Suppressor macrophage treated with lipopolysaccharide for 4 hours (primary cell): ENCODE data around the gene SUCLG2.
"Not testable (repeated sequence)": the region's sequence is repeated elsewhere in the genome, so short reads cannot be mapped to it uniquely, and the experiment has no call there.

Experiments
- DNase-seq: peaks from one replicate; pipeline ENCODE4 v3.0.0-alpha.2; 2020

SUCLG2 gene

DNA sequence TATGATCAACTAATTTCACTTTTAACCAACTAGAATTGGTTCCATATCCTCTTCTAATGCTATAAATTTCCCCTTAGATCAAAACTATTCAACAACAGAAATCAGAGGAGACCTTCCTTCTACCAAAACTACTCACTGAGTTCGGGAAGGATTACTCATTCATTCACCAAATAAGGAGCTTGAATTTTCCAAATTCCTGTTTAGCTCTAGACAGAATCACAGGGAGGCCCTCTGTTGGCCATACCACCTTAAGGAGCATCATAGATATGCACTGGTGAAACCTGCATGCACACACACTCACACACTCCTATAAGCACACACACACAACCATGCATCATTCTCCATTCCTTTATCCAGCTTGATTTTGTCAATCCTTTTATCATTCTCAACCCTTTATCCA lies 49.0 kb downstream of the SUCLG2 start:
- no peak for DNase-seq

DNA sequence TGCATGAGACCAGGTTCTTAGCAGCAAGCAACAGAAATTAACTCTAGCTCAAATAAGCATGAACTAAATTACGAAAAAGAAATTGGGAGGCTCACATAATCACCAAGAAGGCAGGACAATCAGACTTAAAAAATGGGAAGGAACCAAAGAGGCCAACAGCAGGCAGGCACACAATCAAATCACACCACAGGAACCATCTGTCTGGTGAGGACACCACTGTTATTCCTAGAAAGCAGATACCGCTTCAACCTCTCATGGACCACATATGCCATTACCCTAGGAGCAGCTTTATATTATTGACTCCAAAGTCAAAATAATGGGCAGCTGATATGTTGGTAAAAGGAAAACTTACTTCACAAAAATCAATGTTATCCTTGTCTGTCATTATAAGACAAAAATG lies 51.6 kb downstream of the SUCLG2 start:
- DNase-seq: no peak

- DNase-seq: no peak
Observed at GRCh38 chr3:67601919-67602608, 52.3 kb downstream of the SUCLG2 start.

- no peak for DNase-seq
Observed at GRCh38 chr3:67601385-67601784, 53.0 kb downstream of the SUCLG2 start.

- DNase-seq: no peak
Observed at GRCh38 chr3:67599821-67600220, 54.6 kb downstream of the SUCLG2 start.

GRCh38 chr3:67598814-67599556 lies 55.4 kb downstream of the SUCLG2 start:
- no peak for DNase-seq

DNA sequence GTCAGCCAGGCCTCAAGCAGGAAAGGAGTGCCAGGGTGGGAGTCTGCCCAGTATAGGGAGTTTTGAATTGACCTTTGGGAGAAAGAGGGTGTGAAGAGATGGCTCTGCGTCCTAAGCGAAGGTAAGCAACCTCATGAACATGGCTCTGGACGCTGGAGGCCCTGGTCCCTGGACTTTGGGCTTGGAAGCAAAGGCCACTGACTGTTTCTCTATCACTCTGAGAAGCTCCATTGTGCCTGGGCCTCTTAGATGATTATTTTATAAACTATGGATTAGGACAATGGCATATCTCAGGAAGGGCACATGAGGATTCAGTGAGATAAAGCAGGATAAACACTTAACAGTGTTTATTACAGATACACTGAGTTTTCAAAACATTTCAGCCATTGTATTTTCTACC lies 59.0 kb downstream of the SUCLG2 start:
- DNase-seq: no peak

DNA sequence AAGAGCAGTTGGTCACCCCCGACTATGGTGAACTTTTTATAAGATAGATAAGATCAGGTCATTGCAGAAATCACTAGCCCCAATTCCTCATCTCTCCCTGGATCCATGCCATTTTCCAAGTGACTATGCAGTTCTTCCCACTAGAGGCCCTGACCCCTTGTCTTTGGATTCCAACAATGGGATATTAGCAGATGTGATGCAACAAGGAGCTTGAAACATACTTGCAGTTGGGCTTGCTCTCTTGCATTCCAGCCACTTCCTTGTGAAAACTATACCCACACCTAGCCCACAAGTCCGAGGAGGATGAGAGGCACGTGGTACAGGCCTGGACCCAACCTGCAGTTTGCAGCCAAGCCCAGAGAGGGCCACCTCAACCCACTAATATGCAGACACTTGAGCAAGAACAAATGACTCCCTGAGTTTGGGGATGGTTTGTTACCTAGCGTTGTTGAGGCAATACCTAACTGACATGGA lies 60.6 kb downstream of the SUCLG2 start:
- no peak for DNase-seq

DNA sequence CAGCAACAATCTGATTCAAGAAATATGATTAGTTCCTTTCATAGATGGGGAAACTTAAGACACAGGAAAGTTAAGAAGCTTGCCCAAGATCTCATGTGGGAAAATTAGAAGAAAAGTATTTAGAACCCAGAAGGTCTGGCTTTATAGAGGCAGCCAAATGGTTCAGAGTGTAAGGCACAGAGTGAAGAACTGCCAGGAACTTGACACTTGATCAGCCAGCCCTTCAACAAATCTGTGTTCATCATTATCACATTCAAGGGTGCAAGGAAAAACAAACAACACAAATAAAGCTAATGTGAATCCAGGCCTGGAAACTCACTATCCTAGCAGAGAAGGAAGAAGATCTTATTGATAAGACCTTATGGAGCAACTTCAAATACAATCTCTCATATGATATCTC lies 62.4 kb downstream of the SUCLG2 start:
- DNase-seq: no peak

DNA sequence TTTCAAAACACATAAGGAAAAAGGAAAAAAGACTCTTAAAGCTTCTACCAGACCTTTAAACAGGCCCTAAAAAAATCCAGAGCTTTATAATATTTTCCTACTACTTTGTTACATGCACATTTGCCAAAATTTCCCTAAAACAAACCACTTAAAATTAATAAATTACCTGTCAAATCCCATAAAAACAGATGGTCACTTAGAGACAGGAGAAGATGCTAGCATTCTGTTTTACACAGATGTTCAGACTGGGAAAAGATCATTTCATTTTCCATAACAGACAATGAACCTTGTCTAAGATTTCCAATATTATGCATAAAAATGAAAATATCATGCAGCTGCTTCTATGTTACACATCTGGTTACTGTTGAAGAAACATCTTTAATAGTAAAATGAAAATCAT lies 66.6 kb downstream of the SUCLG2 start:
- DNase-seq: no peak

DNA sequence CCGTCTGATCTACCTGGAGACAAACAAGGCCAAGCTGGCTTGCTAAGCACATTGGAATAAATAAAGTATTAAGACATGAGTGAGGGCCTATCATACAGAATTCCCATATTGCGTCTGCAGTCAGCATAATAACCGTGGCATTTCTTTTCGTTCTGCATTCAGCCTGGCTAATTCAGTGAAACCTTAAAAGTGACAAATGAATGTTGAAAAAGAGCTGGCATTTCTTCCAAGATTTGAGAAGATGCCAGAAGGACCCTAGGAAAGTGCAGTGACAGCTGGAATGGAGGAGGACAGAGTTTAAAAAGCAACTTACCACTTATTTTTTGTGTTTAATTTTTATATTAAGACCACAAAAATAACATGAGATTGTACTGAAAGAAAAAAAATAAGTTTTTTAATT lies 67.1 kb downstream of the SUCLG2 start:
- DNase-seq: no peak

DNA sequence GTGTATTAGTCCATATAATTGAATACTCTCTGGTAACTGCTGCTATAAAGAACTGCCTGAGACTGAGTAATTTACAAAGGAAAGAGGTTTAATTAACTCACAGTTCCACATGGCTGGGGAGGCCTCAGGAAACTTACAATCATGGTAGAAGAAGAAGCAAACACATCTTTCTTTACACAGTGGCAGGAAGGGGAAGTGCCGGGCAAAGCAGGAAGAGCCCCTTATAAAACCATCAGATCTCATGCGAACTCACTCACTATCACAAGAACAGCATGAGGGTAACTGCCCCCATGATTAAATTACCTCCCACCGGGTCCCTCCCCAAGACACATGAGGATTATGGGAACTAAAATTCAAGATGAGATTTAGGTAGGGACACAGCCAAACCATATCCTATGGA lies 69.8 kb downstream of the SUCLG2 start:
- DNase-seq: not testable (repeated sequence)

DNA sequence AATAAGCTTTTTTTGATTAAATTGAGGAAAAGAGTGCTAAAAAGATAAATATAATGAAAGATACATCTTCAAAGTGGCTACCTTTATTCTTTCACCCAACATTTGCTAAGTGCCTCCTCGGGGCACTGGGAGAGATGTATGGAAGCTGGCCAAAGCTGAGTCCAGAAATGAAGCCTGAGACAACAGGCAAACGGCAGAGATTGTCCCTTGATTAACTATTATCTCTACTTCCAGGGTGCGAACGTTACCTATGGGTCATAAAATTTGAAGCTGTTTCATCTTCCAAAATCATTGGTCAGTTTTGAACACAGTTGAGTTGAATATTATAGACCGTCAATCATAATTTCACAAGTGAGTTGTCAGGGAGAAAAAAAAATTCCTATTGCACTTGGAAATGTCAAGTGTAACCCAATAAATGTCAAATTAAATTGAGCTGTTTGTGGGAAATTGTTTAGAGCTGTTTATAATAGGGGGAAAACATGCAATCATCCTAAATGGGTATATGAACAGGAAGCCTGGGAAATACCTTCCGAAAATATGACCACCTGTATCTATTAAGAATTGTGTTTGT lies 73.9 kb downstream of the SUCLG2 start:
- DNase-seq: no peak

- DNase-seq: no peak
Observed at GRCh38 chr3:67578416-67578815, 76.0 kb downstream of the SUCLG2 start.

- no peak for DNase-seq
Observed at GRCh38 chr3:67576441-67576840, 78.0 kb downstream of the SUCLG2 start.

DNA sequence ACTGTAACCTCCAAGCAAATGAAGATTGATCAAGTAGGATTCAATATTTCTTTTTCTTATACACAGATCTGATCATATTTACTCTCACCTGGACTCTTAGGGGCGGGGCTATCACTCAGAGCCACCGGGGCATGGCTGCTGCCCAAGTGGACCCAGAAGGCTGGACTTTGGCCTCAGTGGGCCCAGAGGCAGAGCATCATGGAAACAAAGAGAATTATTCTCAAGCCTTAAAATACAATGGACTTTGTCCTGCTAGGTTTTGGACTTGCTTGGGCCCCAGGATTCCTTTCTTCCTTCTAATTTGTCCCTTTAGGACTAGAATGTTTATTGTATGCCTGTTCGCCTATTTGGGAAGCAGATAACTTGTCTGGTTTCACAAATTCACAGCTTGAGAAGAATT lies 85.1 kb downstream of the SUCLG2 start:
- DNase-seq: no peak

DNA sequence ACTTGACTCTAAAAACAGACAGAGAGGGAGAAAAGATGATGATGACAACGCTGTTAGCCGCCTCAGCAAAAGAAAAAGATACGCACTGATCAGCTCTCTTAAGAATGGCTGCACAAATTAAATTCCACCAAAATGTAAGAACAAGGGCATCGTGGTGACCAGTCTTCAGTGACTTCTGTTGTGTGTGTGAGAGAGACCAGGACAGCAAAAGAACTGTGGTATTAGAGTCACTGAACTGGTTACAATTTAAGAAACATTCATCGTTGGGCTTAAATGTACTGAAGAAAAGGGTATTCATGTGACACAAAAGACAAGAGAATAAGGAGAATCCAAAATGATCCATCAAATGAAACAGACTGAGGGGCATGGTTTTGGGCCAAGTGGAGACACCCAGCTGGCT lies 86.5 kb downstream of the SUCLG2 start:
- DNase-seq: no peak

DNA sequence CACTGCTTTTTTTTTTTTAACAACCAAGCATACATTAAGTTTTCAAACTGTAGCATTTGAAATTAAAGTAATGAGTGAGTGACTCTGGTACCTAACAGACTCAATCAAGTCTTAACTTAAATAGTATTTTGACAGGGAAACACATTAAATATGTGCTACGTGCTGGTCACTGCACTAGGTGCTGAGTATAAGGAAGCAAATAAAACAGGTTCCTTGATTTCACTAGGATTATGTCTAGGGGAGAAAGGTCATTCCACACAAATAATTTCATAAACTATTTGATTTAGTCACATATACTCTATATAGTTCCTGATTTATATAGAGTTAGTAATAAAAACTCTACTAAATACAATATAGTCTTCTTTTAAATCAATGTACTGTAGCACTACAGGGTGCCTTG lies 89.4 kb downstream of the SUCLG2 start:
- no peak for DNase-seq

GRCh38 chr3:67564008-67564407 lies 90.4 kb downstream of the SUCLG2 start:
- no peak for DNase-seq

DNA sequence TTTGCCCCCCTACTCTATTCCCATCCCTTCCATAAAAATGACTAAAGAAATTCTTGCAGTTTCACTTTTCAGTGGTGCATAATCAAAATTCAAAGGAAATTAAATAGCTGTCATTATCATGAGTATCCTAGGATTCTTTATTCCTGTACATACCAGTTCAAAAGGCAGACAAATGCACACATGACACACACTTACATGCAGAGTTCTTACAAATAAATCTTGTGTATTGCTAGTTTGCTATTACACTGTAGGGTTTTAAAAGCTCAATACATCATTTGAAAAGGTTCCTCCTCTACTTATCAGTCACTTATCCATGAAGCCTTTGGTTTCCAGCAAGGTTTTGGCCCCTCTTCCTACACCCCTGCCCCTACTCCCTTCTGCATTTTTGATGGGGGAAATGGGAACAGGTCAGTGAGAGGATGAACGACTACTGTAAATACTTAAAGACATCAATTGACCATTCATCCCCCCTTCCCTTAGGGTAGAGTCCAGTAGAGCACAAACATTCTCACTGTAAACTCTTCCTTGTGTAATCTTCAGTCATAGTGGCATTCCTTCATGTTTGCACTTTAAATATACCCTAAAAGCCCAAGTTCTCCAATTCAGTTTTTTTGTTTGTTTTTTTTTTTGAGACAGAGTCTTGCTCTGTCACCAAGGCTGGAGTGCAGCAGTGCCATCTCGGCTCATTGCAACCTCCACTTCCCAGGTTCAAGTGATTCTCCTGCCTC lies 92.6 kb downstream of the SUCLG2 start:
- no peak for DNase-seq

GRCh38 chr3:67561266-67561665 lies 93.1 kb downstream of the SUCLG2 start:
- no peak for DNase-seq

- DNase-seq: no peak
Observed at GRCh38 chr3:67559029-67559605, 95.3 kb downstream of the SUCLG2 start.

DNA sequence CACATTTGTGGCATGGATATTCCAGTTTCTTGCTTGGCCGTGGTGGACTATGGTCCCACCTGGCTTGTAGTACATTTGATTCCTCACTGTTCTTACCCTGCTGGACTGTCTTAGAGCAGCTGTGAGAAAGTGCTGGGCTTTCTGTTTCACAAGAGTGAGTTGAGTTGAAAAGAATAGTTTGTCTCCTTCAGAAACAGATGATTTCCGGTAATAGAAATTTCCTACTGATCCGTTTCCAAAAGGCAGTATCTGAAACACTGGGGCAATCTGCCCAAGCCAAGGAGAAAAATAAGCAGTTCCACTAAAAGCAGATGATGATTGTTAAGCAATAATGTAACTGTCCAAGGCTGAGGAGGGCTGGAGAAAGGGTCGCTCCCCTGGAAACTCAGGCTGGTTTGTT lies 96.0 kb downstream of the SUCLG2 start:
- DNase-seq: no peak
